HepG2 (cell line): Measurements from ENCODE around the gene EPB41. TPM values are rescaled to one million over a fixed set of nuclear protein-coding genes. Genes with fewer than 3 reads are reported as not detected.

Experiments
- ADNP ChIP-seq: sonication (generic); formaldehyde crosslinking; IDR thresholded peaks from 2 replicates; pipeline ENCODE4 v1.4.0; 2020; ENCODE audit warnings: missing genetic modification reagents
- ARNTL ChIP-seq: sonication (generic); formaldehyde crosslinking; IDR thresholded peaks from 2 replicates; pipeline ENCODE4 v1.4.0; 2020; ENCODE audit warnings: mild to moderate bottlenecking, missing genetic modification reagents
- ETV5 ChIP-seq: IDR thresholded peaks from 2 replicates; pipeline ENCODE4 v1.6.1; 2018; ENCODE audit warnings: missing biosample characterization, missing genetic modification reagents, inconsistent platforms, borderline replicate concordance
- FOXK1 ChIP-seq: sonication (generic); formaldehyde crosslinking; IDR thresholded peaks from 2 replicates; pipeline ENCODE4 v1.4.0; 2020; ENCODE audit warnings: low read depth, missing genetic modification reagents, borderline replicate concordance
- HDAC1 ChIP-seq: sonication (generic); formaldehyde crosslinking; IDR thresholded peaks from 2 replicates; pipeline ENCODE4 v1.5.1; 2020; ENCODE audit warnings: mild to moderate bottlenecking, missing genetic modification reagents
- HOXA7 ChIP-seq: sonication (generic); formaldehyde crosslinking; IDR thresholded peaks from 2 replicates; pipeline ENCODE4 v1.8.1; 2022; ENCODE audit warnings: mild to moderate bottlenecking, missing genetic modification reagents, moderate library complexity
- IRF2 ChIP-seq: IDR thresholded peaks from 2 replicates; pipeline ENCODE4 v1.6.1; 2018; ENCODE audit warnings: missing genetic modification reagents, missing compliant biosample characterization
- KLF16 ChIP-seq, 2 experiments: sonication (generic) in 1 of 2; formaldehyde crosslinking in 1 of 2; IDR thresholded peaks; 2 replicates each; pipeline versions ENCODE4 v1.6.1 to v1.8.0; 2016 to 2023; ENCODE audit warnings: missing genetic modification reagents in 2 of 2, missing compliant biosample characterization in 1 of 2
- MED1 ChIP-seq: sonication (generic); formaldehyde crosslinking; IDR thresholded peaks from 2 replicates; pipeline ENCODE4 v1.4.0; 2020; ENCODE audit warnings: missing genetic modification reagents
- MXD4 ChIP-seq: IDR thresholded peaks from 2 replicates; pipeline ENCODE4 v1.6.1; 2016; ENCODE audit warnings: mild to moderate bottlenecking, missing biosample characterization, missing genetic modification reagents
- NCOA2 ChIP-seq: sonication (generic); formaldehyde crosslinking; IDR thresholded peaks from 2 replicates; pipeline ENCODE4 v1.8.0; 2022; ENCODE audit warnings: inconsistent platforms
- NR3C1 ChIP-seq: sonication (generic); formaldehyde crosslinking; IDR thresholded peaks from 2 replicates; pipeline ENCODE4 v1.4.0; 2020; ENCODE audit warnings: missing genetic modification reagents
- PRPF4 ChIP-seq: fragments of 200-400 bp; formaldehyde crosslinking; IDR thresholded peaks from 2 replicates; pipeline ENCODE4 v1.6.1; 2016; ENCODE audit warnings: low read length, low read depth; ENCODE audit not compliant: poor library complexity, severe bottlenecking
- RFXANK ChIP-seq: IDR thresholded peaks from 2 replicates; pipeline ENCODE4 v1.6.1; 2016
- TCF7L2 ChIP-seq: IDR thresholded peaks from 2 replicates; pipeline ENCODE4 v1.6.1; 2011; ENCODE audit warnings: mild to moderate bottlenecking, low read depth, low read length, moderate library complexity
- ZFP90 ChIP-seq: sonication (generic); formaldehyde crosslinking; IDR thresholded peaks from 2 replicates; pipeline ENCODE4 v1.8.0; 2022; ENCODE audit warnings: missing genetic modification reagents, mild to moderate bottlenecking, inconsistent platforms, borderline replicate concordance
- ZFY ChIP-seq: sonication (generic); formaldehyde crosslinking; IDR thresholded peaks from 2 replicates; pipeline ENCODE4 v1.4.0; 2020; ENCODE audit warnings: missing genetic modification reagents
- ZNF20 ChIP-seq: sonication (generic); formaldehyde crosslinking; IDR thresholded peaks from 2 replicates; pipeline ENCODE4 v1.4.0; 2020; ENCODE audit warnings: mild to moderate bottlenecking, moderate library complexity, missing genetic modification reagents
- ZNF335 ChIP-seq: sonication (generic); formaldehyde crosslinking; IDR thresholded peaks from 2 replicates; pipeline ENCODE4 v1.4.0; 2020; ENCODE audit warnings: missing genetic modification reagents
- ZNF615 ChIP-seq: sonication (generic); formaldehyde crosslinking; IDR thresholded peaks from 2 replicates; pipeline ENCODE4 v1.5.0; 2020; ENCODE audit warnings: mild to moderate bottlenecking, missing genetic modification reagents, borderline replicate concordance
- ZNF644 ChIP-seq: IDR thresholded peaks from 2 replicates; pipeline ENCODE4 v1.6.1; 2016; ENCODE audit warnings: low read depth
- ZNF782 ChIP-seq: sonication (generic); formaldehyde crosslinking; IDR thresholded peaks from 2 replicates; pipeline ENCODE4 v1.4.0; 2020; ENCODE audit warnings: missing genetic modification reagents, mild to moderate bottlenecking, borderline replicate concordance
- ZNF841 ChIP-seq: sonication (generic); formaldehyde crosslinking; IDR thresholded peaks from 2 replicates; pipeline ENCODE4 v1.8.1; 2023; ENCODE audit warnings: missing genetic modification reagents, borderline replicate concordance
- ZNF878 ChIP-seq: sonication (generic); formaldehyde crosslinking; IDR thresholded peaks from 2 replicates; pipeline ENCODE4 v1.8.1; 2023; ENCODE audit warnings: mild to moderate bottlenecking, missing genetic modification reagents, moderate library complexity
- polyA plus RNA-seq, 8 experiments: library from polyadenylated mRNA; depleted of rRNA in 3 of 8; stranded (reverse) in 7 of 8; unstranded in 1 of 8; fragments of >200 nt; fragmentation: Illumina TruSeq in 4 of 8; extraction: Trizol in 4 of 8; gene quantifications; 2 replicates each; pipeline versions ENCODE4 v1.2.1 to v1.2.3, GENCODE V29; 2011 to 2016; ENCODE audit warnings: low read depth in 4 of 8, missing spikeins in 1 of 8, mixed read lengths in 1 of 8; ENCODE audit not compliant: insufficient read depth in 1 of 8
- total RNA-seq, 5 experiments: library from RNA; depleted of rRNA; stranded (reverse); fragments of >200 nt; fragmentation: Illumina TruSeq; extraction: Trizol; gene quantifications; 2 replicates each; pipeline ENCODE4 v1.2.3, GENCODE V29; 2016; ENCODE audit warnings: low read depth in 1 of 5
- TF ChIP-seq, protein P1 (sequence below): IDR thresholded peaks from 2 replicates; pipeline ENCODE4 v1.6.1; 2016
- TF ChIP-seq, protein P2 (sequence below): fragments of 450-650 bp; IDR thresholded peaks from 2 replicates; pipeline ENCODE4 v1.6.1; 2016
- TF ChIP-seq, protein P3 (sequence below): sonication (generic); formaldehyde crosslinking; IDR thresholded peaks from 2 replicates; pipeline ENCODE4 v1.8.0; 2022; ENCODE audit warnings: mild to moderate bottlenecking, missing genetic modification reagents, moderate library complexity

EPB41 gene
- total and polyA plus RNA-seq, 2 of the 13 experiments (the other 11 are each of a cell fraction or from before 2014, with no cell fraction given): 34.5 to 46.7 TPM

DNA sequence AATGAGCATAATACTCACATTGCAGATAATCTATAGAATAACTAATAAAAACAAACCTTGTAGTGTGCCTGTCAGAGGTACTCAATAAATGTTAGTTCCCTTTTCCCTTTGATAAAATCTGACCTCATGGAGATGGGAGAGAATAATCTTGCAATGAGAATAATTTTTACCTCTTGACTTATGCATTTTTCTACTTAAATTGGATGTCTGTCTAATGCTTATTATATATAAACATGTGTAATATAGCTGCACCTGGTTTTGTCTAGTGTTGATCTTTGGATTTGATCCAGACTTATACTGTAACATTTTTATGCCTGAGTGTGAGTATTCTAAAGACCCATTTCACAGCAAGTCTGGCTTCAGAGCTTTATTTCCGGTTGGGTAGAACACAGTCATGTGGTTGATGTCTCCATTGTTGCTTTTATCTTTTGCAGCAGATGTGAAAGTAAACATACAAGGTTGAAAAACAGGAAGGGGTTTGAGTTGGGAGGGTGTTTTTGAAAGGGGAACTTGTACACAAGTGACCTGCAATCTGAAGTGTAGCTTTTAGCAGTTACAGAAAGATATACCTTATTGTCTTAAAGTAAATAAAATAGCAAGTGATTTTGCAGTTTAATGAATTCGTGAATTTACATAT lies 12.4 kb downstream of the EPB41 start (continued):
- TF ChIP-seq, protein P1, sequence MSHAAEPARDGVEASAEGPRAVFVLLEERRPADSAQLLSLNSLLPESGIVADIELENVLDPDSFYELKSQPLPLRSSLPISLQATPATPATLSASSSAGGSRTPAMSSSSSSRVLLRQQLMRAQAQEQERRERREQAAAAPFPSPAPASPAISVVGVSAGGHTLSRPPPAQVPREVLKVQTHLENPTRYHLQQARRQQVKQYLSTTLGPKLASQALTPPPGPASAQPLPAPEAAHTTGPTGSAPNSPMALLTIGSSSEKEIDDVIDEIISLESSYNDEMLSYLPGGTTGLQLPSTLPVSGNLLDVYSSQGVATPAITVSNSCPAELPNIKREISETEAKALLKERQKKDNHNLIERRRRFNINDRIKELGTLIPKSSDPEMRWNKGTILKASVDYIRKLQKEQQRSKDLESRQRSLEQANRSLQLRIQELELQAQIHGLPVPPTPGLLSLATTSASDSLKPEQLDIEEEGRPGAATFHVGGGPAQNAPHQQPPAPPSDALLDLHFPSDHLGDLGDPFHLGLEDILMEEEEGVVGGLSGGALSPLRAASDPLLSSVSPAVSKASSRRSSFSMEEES (CRISPR knock-in tag): peak; percentile 99
- TF ChIP-seq NCOA2 (CRISPR knock-in tag): peak; percentile 66
- TF ChIP-seq IRF2 (CRISPR knock-in tag): peak; percentile 77; the same call in 1 of the 2 replicates
- TF ChIP-seq ETV5: peak; percentile 99
- TF ChIP-seq FOXK1 (CRISPR knock-in tag): peak; percentile 87; the same call in 1 of the 2 replicates
- TF ChIP-seq RFXANK (CRISPR knock-in tag): no peak
- no peak for TF ChIP-seq HOXA7 (CRISPR knock-in tag)
- TF ChIP-seq HDAC1 (CRISPR knock-in tag): no peak
- TF ChIP-seq ZFY (CRISPR knock-in tag): no peak
- TF ChIP-seq, protein P2, sequence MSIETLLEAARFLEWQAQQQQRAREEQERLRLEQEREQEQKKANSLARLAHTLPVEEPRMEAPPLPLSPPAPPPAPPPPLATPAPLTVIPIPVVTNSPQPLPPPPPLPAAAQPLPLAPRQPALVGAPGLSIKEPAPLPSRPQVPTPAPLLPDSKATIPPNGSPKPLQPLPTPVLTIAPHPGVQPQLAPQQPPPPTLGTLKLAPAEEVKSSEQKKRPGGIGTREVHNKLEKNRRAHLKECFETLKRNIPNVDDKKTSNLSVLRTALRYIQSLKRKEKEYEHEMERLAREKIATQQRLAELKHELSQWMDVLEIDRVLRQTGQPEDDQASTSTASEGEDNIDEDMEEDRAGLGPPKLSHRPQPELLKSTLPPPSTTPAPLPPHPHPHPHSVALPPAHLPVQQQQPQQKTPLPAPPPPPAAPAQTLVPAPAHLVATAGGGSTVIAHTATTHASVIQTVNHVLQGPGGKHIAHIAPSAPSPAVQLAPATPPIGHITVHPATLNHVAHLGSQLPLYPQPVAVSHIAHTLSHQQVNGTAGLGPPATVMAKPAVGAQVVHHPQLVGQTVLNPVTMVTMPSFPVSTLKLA: no peak
- no peak for TF ChIP-seq MXD4 (CRISPR knock-in tag)
- no peak for TF ChIP-seq ZNF335 (CRISPR knock-in tag)
- TF ChIP-seq ZFP90 (CRISPR knock-in tag): no peak
- TF ChIP-seq NR3C1 (CRISPR knock-in tag): no peak
- TF ChIP-seq ZNF20 (CRISPR knock-in tag): no peak
- TF ChIP-seq PRPF4: no peak
- no peak for TF ChIP-seq ZNF878 (CRISPR knock-in tag)
- TF ChIP-seq ZNF615 (CRISPR knock-in tag): no peak
- no peak for TF ChIP-seq TCF7L2
- peak; percentile 67; the same call in 1 of the 2 replicates for TF ChIP-seq ZNF644 (CRISPR knock-in tag)
- TF ChIP-seq MED1: peak; percentile 85
- TF ChIP-seq KLF16 (CRISPR knock-in tag; IDR thresholded peaks at IDR 0.05): 0 out of 4 replicates have a peak, but pooled peaks of 1 of the 2 experiments have one; percentile 36
- TF ChIP-seq ZNF782 (CRISPR knock-in tag): no peak
- TF ChIP-seq ARNTL (CRISPR knock-in tag): no peak
- no peak for TF ChIP-seq ADNP
- TF ChIP-seq, protein P3, sequence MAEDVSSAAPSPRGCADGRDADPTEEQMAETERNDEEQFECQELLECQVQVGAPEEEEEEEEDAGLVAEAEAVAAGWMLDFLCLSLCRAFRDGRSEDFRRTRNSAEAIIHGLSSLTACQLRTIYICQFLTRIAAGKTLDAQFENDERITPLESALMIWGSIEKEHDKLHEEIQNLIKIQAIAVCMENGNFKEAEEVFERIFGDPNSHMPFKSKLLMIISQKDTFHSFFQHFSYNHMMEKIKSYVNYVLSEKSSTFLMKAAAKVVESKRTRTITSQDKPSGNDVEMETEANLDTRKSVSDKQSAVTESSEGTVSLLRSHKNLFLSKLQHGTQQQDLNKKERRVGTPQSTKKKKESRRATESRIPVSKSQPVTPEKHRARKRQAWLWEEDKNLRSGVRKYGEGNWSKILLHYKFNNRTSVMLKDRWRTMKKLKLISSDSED (CRISPR knock-in tag): no peak
- TF ChIP-seq ZNF841 (CRISPR knock-in tag): no peak
